GM12878 (cell line): Measurements from ENCODE around the gene KIF15.

ENCODE experiments used
- CEBPB ChIP-seq, 2 experiments: fragments of 150-350 bp in 1 of 2; IDR thresholded peaks; 2 replicates each; pipeline ENCODE4 v1.6.1; 2012 to 2014; ENCODE audit warnings: low read depth in 2 of 2, low read length in 2 of 2, borderline replicate concordance in 1 of 2, inconsistent platforms in 1 of 2
- POLR2A ChIP-seq: IDR thresholded peaks from 2 replicates; pipeline ENCODE4 v1.6.1; 2011; ENCODE audit warnings: low read depth, mild to moderate bottlenecking, low read length
- SREBF2 ChIP-seq: IDR thresholded peaks from 2 replicates; pipeline ENCODE4 v1.6.1; 2012; ENCODE audit warnings: mild to moderate bottlenecking, low read length
- USF2 ChIP-seq: IDR thresholded peaks from 2 replicates; pipeline ENCODE4 v1.6.1; 2011; ENCODE audit warnings: low read depth, low read length, improper control_type of control experiment, borderline replicate concordance

DNA sequence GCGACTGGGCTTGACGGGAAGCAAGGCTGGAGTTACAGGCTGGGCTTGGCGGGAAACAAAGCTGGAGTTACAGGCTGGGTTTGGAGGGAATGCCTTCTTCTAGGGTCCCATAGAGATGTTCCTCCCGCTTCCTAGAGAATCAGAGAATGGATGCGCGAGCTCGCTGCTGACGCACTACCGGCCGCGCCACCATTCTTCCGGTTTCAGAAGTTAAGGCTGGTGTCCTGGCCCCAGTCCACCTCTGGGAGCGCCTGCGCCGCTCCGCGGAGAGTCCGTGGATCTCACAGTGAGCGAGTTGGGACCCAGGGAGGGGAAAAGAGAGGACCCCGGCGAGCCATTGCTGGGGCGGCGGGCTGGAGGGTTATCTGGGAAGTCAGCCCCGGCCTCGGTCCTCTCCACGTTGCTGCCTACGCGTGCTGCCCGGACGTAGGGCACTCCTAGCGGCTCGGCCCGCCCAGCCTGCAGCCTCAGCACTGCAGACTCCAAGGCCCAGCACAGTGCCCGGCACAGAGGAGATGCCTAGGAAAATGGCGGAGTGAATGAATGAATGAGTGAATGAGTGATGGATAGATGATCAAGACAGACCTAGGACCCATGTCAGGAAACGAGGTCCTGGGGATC, 49.0 kb upstream of the KIF15 start, which contains the start of gene ZNF502:
- TF ChIP-seq USF2: no peak
- no peak for TF ChIP-seq CEBPB (IDR thresholded peaks at IDR 0.05; ENCODE audit: borderline replicate concordance in 1 of 2, low read depth in 2 of 2, low read length in 2 of 2)
- peak; percentile 45; the same call in 1 of the 2 replicates for TF ChIP-seq POLR2A
- TF ChIP-seq SREBF2: no peak
